IMR-90 (cell line): ENCODE measurements around the gene VPS72. TPM values are rescaled to one million over a fixed set of nuclear protein-coding genes. Genes with fewer than 3 reads are reported as not detected.

Experiments
- ATAC-seq: fragments of 200-7000 bp; cut with Tn5 transposase; 2 replicates; pipeline ENCODE4 v1.9.1; 2020; ENCODE audit warnings: low read depth, mild to moderate bottlenecking, moderate library complexity
- BruUV-seq: library from RNA; stranded (reverse); fragments of 400-500 nt; replicated peaks from 2 replicates; lab custom pipeline; 2021; lab: Mats Ljungman, UMichigan
- CTCF ChIA-PET: fragments of 300-600 bp; formaldehyde crosslinking; extraction: SDS; loops from one replicate; lab custom pipeline; 2021; ENCODE audit warnings: antibody characterized with exemption; lab: Yijun Ruan, JAX
- POLR2A ChIA-PET: fragments of 300-600 bp; sonication (Branson Sonifier 250); formaldehyde crosslinking; loops from one replicate; lab custom pipeline; 2022; ENCODE audit warnings: antibody characterized with exemption; ENCODE audit not compliant: unreplicated experiment; lab: Charles Lee
- DNase-seq: peaks from one replicate; pipeline ENCODE4 v3.0.0; 2013
- H2AFZ ChIP-seq: replicated peaks from 2 replicates; pipeline ENCODE3; 2013; ENCODE audit warnings: low read length, mild to moderate bottlenecking; ENCODE audit not compliant: poor library complexity
- H2AK5ac ChIP-seq: 2 replicates; pipeline ENCODE4 v1.6.1; 2013; ENCODE audit warnings: low read depth, low read length, inconsistent platforms
- H2AK9ac ChIP-seq: replicated peaks from 2 replicates; pipeline ENCODE3; 2013; ENCODE audit warnings: mild to moderate bottlenecking, low read depth, low read length, moderate library complexity; ENCODE audit not compliant: poor library complexity
- H2BK120ac ChIP-seq: 2 replicates; pipeline ENCODE4 v1.6.1; 2013; ENCODE audit warnings: low read depth, low read length, inconsistent platforms
- H2BK15ac ChIP-seq: 3 replicates; pipeline ENCODE4 v1.6.1; 2013; ENCODE audit warnings: low read depth, low read length, inconsistent platforms
- H2BK20ac ChIP-seq: 2 replicates; pipeline ENCODE4 v1.6.1; 2013; ENCODE audit warnings: low read depth, mild to moderate bottlenecking, inconsistent platforms, low read length, moderate library complexity
- H2BK5ac ChIP-seq: 2 replicates; pipeline ENCODE4 v1.6.1; 2013; ENCODE audit warnings: mild to moderate bottlenecking, low read depth, low read length, inconsistent platforms; ENCODE audit not compliant: poor library complexity, severe bottlenecking
- H3K14ac ChIP-seq: replicated peaks from 2 replicates; pipeline ENCODE4 v1.6.1; 2013; ENCODE audit warnings: low read depth, low read length, inconsistent platforms
- H3K18ac ChIP-seq: 2 replicates; pipeline ENCODE4 v1.6.1; 2013; ENCODE audit warnings: low read depth, low read length, control low read depth
- H3K23ac ChIP-seq: 2 replicates; pipeline ENCODE4 v1.6.1; 2013; ENCODE audit warnings: low read depth, low read length, inconsistent platforms
- H3K27ac ChIP-seq: 2 replicates; pipeline ENCODE4 v1.5.1; 2013; ENCODE audit warnings: mild to moderate bottlenecking, control low read depth, low read length; ENCODE audit not compliant: insufficient read depth
- H3K27me3 ChIP-seq: 2 replicates; pipeline ENCODE4 v1.6.1; 2013; ENCODE audit warnings: low read length; ENCODE audit not compliant: control insufficient read depth, insufficient read depth
- H3K36me3 ChIP-seq: 2 replicates; pipeline ENCODE4 v1.6.1; 2013; ENCODE audit warnings: low read length, mixed read lengths; ENCODE audit not compliant: control insufficient read depth, insufficient read depth
- H3K4ac ChIP-seq: 2 replicates; pipeline ENCODE4 v1.6.1; 2013; ENCODE audit warnings: low read depth, low read length, inconsistent platforms
- H3K4me1 ChIP-seq: 2 replicates; pipeline ENCODE4 v1.6.1; 2013; ENCODE audit warnings: low read length, mixed read lengths; ENCODE audit not compliant: control insufficient read depth, insufficient read depth
- H3K4me2 ChIP-seq: 2 replicates; pipeline ENCODE4 v1.6.1; 2013; ENCODE audit warnings: low read depth, mild to moderate bottlenecking, control low read depth, low read length, moderate library complexity
- H3K4me3 ChIP-seq: 2 replicates; pipeline ENCODE4 v1.5.1; 2013; ENCODE audit warnings: low read depth, mild to moderate bottlenecking, control low read depth, low read length, moderate library complexity; ENCODE audit not compliant: insufficient read depth
- H3K56ac ChIP-seq: 2 replicates; pipeline ENCODE4 v1.6.1; 2013; ENCODE audit warnings: low read length, inconsistent platforms; ENCODE audit not compliant: insufficient read depth; ENCODE audit errors: extremely low read depth
- H3K79me1 ChIP-seq, 2 experiments: 2 replicates each; pipeline ENCODE4 v1.6.1; 2013; ENCODE audit warnings: low read length in 2 of 2, inconsistent platforms in 1 of 2, low read depth in 1 of 2
- H3K9ac ChIP-seq: 2 replicates; pipeline ENCODE4 v1.6.1; 2013; ENCODE audit warnings: low read depth, low read length, control low read depth
- H3K9me1 ChIP-seq: 2 replicates; pipeline ENCODE4 v1.6.1; 2013; ENCODE audit warnings: low read length, inconsistent platforms; ENCODE audit not compliant: insufficient read depth
- H3K9me3 ChIP-seq: 2 replicates; pipeline ENCODE4 v1.6.1; 2013; ENCODE audit warnings: low read length; ENCODE audit not compliant: control insufficient read depth, insufficient read depth
- H4K20me1 ChIP-seq: 2 replicates; pipeline ENCODE4 v1.6.1; 2013; ENCODE audit warnings: low read length, inconsistent platforms; ENCODE audit not compliant: insufficient read depth
- H4K5ac ChIP-seq: 2 replicates; pipeline ENCODE4 v1.6.1; 2013; ENCODE audit warnings: mild to moderate bottlenecking, low read depth, low read length, control low read depth
- H4K8ac ChIP-seq, 2 experiments: 2 replicates each; pipeline ENCODE4 v1.6.1; 2013; ENCODE audit warnings: low read depth in 2 of 2, low read length in 2 of 2, control low read depth in 1 of 2, inconsistent platforms in 1 of 2
- H4K91ac ChIP-seq: 2 replicates; pipeline ENCODE4 v1.6.1; 2013; ENCODE audit warnings: low read depth, low read length, inconsistent platforms; ENCODE audit not compliant: insufficient read depth
- BHLHE40 ChIP-seq: fragments of 150-350 bp; IDR thresholded peaks from 2 replicates; pipeline ENCODE4 v1.6.1; 2016; ENCODE audit warnings: mild to moderate bottlenecking, low read depth, low read length
- CEBPB ChIP-seq: IDR thresholded peaks from 2 replicates; pipeline ENCODE4 v1.6.1; 2012; ENCODE audit warnings: low read depth, low read length, improper control_type of control experiment
- CHD1 ChIP-seq: IDR thresholded peaks from 2 replicates; pipeline ENCODE4 v1.6.1; 2012; ENCODE audit warnings: low read depth, low read length, improper control_type of control experiment
- FOS ChIP-seq: fragments of 150-350 bp; IDR thresholded peaks from 2 replicates; pipeline ENCODE4 v1.6.1; 2016; ENCODE audit warnings: low read depth, low read length
- MAFK ChIP-seq: IDR thresholded peaks from 2 replicates; pipeline ENCODE4 v1.6.1; 2012; ENCODE audit warnings: low read depth, low read length, improper control_type of control experiment
- MAZ ChIP-seq: IDR thresholded peaks from 2 replicates; pipeline ENCODE4 v1.6.1; 2012; ENCODE audit warnings: low read depth, mild to moderate bottlenecking, low read length, improper control_type of control experiment, moderate library complexity, borderline replicate concordance
- MXI1 ChIP-seq: IDR thresholded peaks from 2 replicates; pipeline ENCODE4 v1.6.1; 2012; ENCODE audit warnings: low read depth, mild to moderate bottlenecking, low read length, moderate library complexity, borderline replicate concordance
- NFE2L2 ChIP-seq: fragments of 150-350 bp; IDR thresholded peaks from 2 replicates; pipeline ENCODE4 v1.6.1; 2016; ENCODE audit warnings: low read depth, mild to moderate bottlenecking, low read length
- POLR2A ChIP-seq: IDR thresholded peaks from 2 replicates; pipeline ENCODE4 v1.6.1; 2012; ENCODE audit warnings: mild to moderate bottlenecking, low read depth, low read length
- RAD21 ChIP-seq: IDR thresholded peaks from 2 replicates; pipeline ENCODE4 v1.6.1; 2012; ENCODE audit warnings: low read length, improper control_type of control experiment
- RCOR1 ChIP-seq: IDR thresholded peaks from 2 replicates; pipeline ENCODE4 v1.6.1; 2012; ENCODE audit warnings: mild to moderate bottlenecking, low read length, improper control_type of control experiment; ENCODE audit not compliant: insufficient replicate concordance
- WGBS, 2 experiments: methylation state at CpG; one replicate each; pipeline versions ENCODE4 v1.1.5 to v1.1.7; 2013; ENCODE audit warnings: missing lambda C conversion rate in 2 of 2; ENCODE audit not compliant: insufficient read length in 1 of 2; ENCODE audit errors: extremely low coverage in 2 of 2; 5-methylcytosine and 5-hydroxymethylcytosine counted together
- dilution Hi-C: fragments of 300-500 bp; cut with HindIII; formaldehyde crosslinking; loops from one replicate; pipeline ENCODE4 v1.14.3; 2018; ENCODE audit warnings: low sequenced_read_pairs; ENCODE audit not compliant: unreplicated experiment
- in situ Hi-C: fragments of 300-500 bp; cut with MboI; formaldehyde crosslinking; loops from 3 replicates; pipeline ENCODE4 v1.14.3; 2019; ENCODE audit warnings: low sequenced_read_pairs, inconsistent platforms, mixed read lengths
- intact Hi-C: fragments of 100-400 bp; cut with micrococcal nuclease; formaldehyde crosslinking; loops from 2 replicates; pipeline ENCODE4 v1.10.0; 2022
- polyA plus RNA-seq, 3 experiments: library from polyadenylated mRNA; depleted of rRNA; stranded (reverse); fragments of >200 nt; gene quantifications; 2 replicates each; pipeline ENCODE4 v1.2.3, GENCODE V29; 2012; ENCODE audit warnings: low replicate concordance in 1 of 3
- total RNA-seq: library from RNA; depleted of rRNA; stranded (reverse); fragments of >200 nt; gene quantifications from 2 replicates; pipeline ENCODE4 v1.2.3, GENCODE V29; 2012
- TF ChIP-seq, protein P1 (sequence below): fragments of 150-350 bp; IDR thresholded peaks from 2 replicates; pipeline ENCODE4 v1.6.1; 2017; ENCODE audit warnings: mild to moderate bottlenecking, antibody characterized with exemption, low read length, low read depth
- TF ChIP-seq, protein P2 (sequence below): conservative IDR thresholded peaks from 2 replicates; pipeline ENCODE4 v1.5.1; 2012; ENCODE audit warnings: mild to moderate bottlenecking, low read depth, low read length, improper control_type of control experiment
- TF ChIP-seq, protein P3 (sequence below): fragments of 150-350 bp; IDR thresholded peaks from 2 replicates; pipeline ENCODE4 v1.6.1; 2016; ENCODE audit warnings: low read depth, mild to moderate bottlenecking, low read length, moderate library complexity, borderline replicate concordance

The VPS72 gene
- total and polyA plus RNA-seq, 2 of the 4 experiments (the other 2 are of a cell fraction), result 51.3 to 62.3 TPM

DNA sequence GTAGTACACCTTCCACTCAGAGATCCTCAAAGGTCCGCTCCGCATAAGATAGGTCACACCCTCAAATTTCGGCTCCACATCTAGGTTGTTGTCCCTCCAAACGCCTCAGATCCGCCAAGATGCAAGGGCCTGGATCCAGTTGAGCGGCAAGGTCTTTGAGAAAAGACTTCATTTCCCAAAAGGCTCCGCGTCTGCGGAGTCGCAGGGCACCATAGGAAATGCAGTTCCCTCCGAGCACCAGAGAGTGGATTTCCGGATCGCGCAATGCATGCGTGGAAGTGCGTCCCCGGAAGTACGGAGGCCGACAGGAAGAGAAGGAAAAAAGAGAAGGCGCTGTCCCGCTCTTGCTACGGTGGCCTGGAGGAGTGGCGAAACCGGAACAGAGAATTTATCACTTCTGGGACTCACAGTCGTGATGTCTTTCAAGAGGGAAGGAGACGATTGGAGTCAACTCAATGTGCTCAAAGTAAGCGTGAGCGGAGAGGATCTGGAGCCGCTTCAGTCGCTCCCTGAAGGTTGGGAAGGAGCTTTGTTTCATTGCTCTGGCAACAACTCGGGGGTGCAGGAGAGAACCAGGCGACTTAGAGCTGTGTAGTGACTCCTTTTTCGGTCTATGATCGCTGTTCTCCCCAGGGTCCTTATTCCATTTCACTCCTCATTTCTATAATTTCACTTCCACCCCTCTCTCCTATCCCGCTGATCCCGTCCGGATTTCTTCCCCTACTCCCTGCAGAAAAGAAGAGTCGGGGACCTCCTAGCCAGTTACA, 24.1 kb downstream of the VPS72 start, which contains the start of the genes LYSMD1 and SCNM1:
LYSMD1 (minus strand) TSS at position 165 of the 767 bp plus-strand sequence. CDS start 644 bp downstream, outside the sequence.
SCNM1 (plus strand) TSS at position 407 of the 767 bp plus-strand sequence; CDS start at position 416, 9 bp downstream.
- H3K4ac ChIP-seq, result peak within 1 kb of the TSS; percentile 98
- H3K9me3 ChIP-seq, result no peaks in the 10 kb centered on the region
- H3K9ac ChIP-seq, result peak within 1 kb of the TSS; percentile 90
- peak within 1 kb of the TSS; percentile 97 for H2AK9ac ChIP-seq
- H2BK20ac ChIP-seq, result no peak within 1 kb of the TSS
- in situ Hi-C loops, result no loop called here
- peak within 1 kb of the TSS; percentile 87 for H3K56ac ChIP-seq
- 0% methylated on average over 23 of the region's 38 CpGs; no CpG with 5 or more reads in 1 of the 2 experiments for WGBS, 2 experiments
- H4K8ac ChIP-seq, result peak within 1 kb of the TSS; percentile 79 to 99
- H4K91ac ChIP-seq, result peak within 1 kb of the TSS; percentile 71
- H2BK15ac ChIP-seq, result peak within 1 kb of the TSS; percentile 35; the same call in 1 of the 3 replicates
- H3K18ac ChIP-seq, result peak within 1 kb of the TSS; percentile 73
- DNase-seq (peak; percentile 99), ATAC-seq (peak; percentile 92)
- ChIA-PET POLR2A (interaction anchor here (0.5 to 0.6 kb wide), 2 partner anchors 15 to 110 kb away, joined by 4 to 5 read pairs; no protein-coding TSS in a partner anchor), CTCF (interaction anchor here (0.7 kb wide), 1 partner anchor 66 kb away, joined by 3 read pairs; no protein-coding TSS in a partner anchor)
- H3K36me3 ChIP-seq, result peaks cover 24% of the 10 kb centered on the region
- H2BK5ac ChIP-seq, result peak within 1 kb of the TSS; percentile 80
- H3K27ac ChIP-seq, result peak within 1 kb of the TSS; percentile 78
- H3K4me3 ChIP-seq, result peak within 1 kb of the TSS; percentile 65
- H3K4me1 ChIP-seq, result peaks cover 4% of the 10 kb centered on the region
- peak within 1 kb of the TSS; percentile 97 for H3K23ac ChIP-seq
- H2AFZ ChIP-seq, result peak within 1 kb of the TSS; percentile 94
- no peaks in the 10 kb centered on the region for H3K27me3 ChIP-seq
- dilution Hi-C loops, result no loop called here
- intact Hi-C loops, result no loop called here
- TSS peak; percentile 80 for BruUV-seq
- peak within 1 kb of the TSS; percentile 62 for H2AK5ac ChIP-seq
- H3K14ac ChIP-seq, result peak within 1 kb of the TSS; percentile 99
- H4K5ac ChIP-seq, result peak within 1 kb of the TSS; percentile 86
- H3K79me1 ChIP-seq, result peaks cover 10 to 43% of the 10 kb centered on the region in 2 experiments
- no peaks in the 10 kb centered on the region for H4K20me1 ChIP-seq
- H3K4me2 ChIP-seq, result peak within 1 kb of the TSS; percentile 84
- H3K9me1 ChIP-seq, result no peaks in the 10 kb centered on the region
- H2BK120ac ChIP-seq, result peak within 1 kb of the TSS; percentile 64
- no peak for TF ChIP-seq NFE2L2
- TF ChIP-seq RCOR1, result no peak
- TF ChIP-seq MAZ, result no peak
- TF ChIP-seq POLR2A, result peak; percentile 87
- no peak for TF ChIP-seq FOS
- no peak for TF ChIP-seq RAD21
- TF ChIP-seq BHLHE40, result no peak
- TF ChIP-seq, protein P1, sequence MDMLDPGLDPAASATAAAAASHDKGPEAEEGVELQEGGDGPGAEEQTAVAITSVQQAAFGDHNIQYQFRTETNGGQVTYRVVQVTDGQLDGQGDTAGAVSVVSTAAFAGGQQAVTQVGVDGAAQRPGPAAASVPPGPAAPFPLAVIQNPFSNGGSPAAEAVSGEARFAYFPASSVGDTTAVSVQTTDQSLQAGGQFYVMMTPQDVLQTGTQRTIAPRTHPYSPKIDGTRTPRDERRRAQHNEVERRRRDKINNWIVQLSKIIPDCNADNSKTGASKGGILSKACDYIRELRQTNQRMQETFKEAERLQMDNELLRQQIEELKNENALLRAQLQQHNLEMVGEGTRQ, result no peak
- peak; percentile 74 for TF ChIP-seq CEBPB
- TF ChIP-seq, protein P2, sequence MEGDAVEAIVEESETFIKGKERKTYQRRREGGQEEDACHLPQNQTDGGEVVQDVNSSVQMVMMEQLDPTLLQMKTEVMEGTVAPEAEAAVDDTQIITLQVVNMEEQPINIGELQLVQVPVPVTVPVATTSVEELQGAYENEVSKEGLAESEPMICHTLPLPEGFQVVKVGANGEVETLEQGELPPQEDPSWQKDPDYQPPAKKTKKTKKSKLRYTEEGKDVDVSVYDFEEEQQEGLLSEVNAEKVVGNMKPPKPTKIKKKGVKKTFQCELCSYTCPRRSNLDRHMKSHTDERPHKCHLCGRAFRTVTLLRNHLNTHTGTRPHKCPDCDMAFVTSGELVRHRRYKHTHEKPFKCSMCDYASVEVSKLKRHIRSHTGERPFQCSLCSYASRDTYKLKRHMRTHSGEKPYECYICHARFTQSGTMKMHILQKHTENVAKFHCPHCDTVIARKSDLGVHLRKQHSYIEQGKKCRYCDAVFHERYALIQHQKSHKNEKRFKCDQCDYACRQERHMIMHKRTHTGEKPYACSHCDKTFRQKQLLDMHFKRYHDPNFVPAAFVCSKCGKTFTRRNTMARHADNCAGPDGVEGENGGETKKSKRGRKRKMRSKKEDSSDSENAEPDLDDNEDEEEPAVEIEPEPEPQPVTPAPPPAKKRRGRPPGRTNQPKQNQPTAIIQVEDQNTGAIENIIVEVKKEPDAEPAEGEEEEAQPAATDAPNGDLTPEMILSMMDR, result peak; percentile 5; the same call in 1 of the 2 replicates
- TF ChIP-seq MAFK, result no peak
- peak; percentile 72; the same call in 1 of the 2 replicates for TF ChIP-seq MXI1
- TF ChIP-seq, protein P3, sequence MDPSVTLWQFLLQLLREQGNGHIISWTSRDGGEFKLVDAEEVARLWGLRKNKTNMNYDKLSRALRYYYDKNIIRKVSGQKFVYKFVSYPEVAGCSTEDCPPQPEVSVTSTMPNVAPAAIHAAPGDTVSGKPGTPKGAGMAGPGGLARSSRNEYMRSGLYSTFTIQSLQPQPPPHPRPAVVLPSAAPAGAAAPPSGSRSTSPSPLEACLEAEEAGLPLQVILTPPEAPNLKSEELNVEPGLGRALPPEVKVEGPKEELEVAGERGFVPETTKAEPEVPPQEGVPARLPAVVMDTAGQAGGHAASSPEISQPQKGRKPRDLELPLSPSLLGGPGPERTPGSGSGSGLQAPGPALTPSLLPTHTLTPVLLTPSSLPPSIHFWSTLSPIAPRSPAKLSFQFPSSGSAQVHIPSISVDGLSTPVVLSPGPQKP, result peak; percentile 77
- TF ChIP-seq CHD1, result peak; percentile 93; the same call in 1 of the 2 replicates
